HG02642 (cell line): ENCODE data around the gene SH3RF1.
"Not testable (repeated sequence)": the region's sequence is repeated elsewhere in the genome, so short reads cannot be mapped to it uniquely, and the experiment has no call there.

Experiments
- ATAC-seq: cut with Tn5 transposase; IDR thresholded peaks from one replicate; pipeline ENCODE4 v1.9.1; 2021; ENCODE audit warnings: mild to moderate bottlenecking; ENCODE audit not compliant: unreplicated experiment, poor library complexity

SH3RF1 gene

GRCh38 chr4:169203278-169203677 is 67.5 kb downstream of the SH3RF1 start:
- ATAC-seq: not testable (repeated sequence)

- no peak for ATAC-seq
Measured at GRCh38 chr4:169202878-169203277, 67.9 kb downstream of the SH3RF1 start.

- ATAC-seq: peak; percentile 52
Measured at GRCh38 chr4:169202145-169202699, 68.5 kb downstream of the SH3RF1 start.

GRCh38 chr4:169201222-169202144 is 69.3 kb downstream of the SH3RF1 start:
- ATAC-seq: no peak

- ATAC-seq: no peak
Measured at GRCh38 chr4:169200361-169201030, 70.3 kb downstream of the SH3RF1 start.

GRCh38 chr4:169199184-169199583 is 71.6 kb downstream of the SH3RF1 start:
- no peak for ATAC-seq

- ATAC-seq: no peak
Measured at GRCh38 chr4:169198167-169198566, 72.6 kb downstream of the SH3RF1 start.

GRCh38 chr4:169197206-169197605 is 73.5 kb downstream of the SH3RF1 start:
- not testable (repeated sequence) for ATAC-seq

- no peak for ATAC-seq
Measured at GRCh38 chr4:169195032-169195431, 75.7 kb downstream of the SH3RF1 start.

- not testable (repeated sequence) for ATAC-seq
Measured at GRCh38 chr4:169189968-169190367, 80.8 kb downstream of the SH3RF1 start.

- ATAC-seq: peak; percentile 87
Measured at GRCh38 chr4:169189372-169189771, 81.4 kb downstream of the SH3RF1 start.

- ATAC-seq: no peak
Measured at GRCh38 chr4:169188204-169188603, 82.6 kb downstream of the SH3RF1 start.

- ATAC-seq: no peak
Measured at GRCh38 chr4:169185133-169185956, 85.4 kb downstream of the SH3RF1 start.

- ATAC-seq: no peak
Measured at GRCh38 chr4:169184686-169185085, 86.1 kb downstream of the SH3RF1 start.

GRCh38 chr4:169184236-169184635 is 86.5 kb downstream of the SH3RF1 start:
- ATAC-seq: no peak

- no peak for ATAC-seq
Measured at GRCh38 chr4:169183581-169183980, 87.2 kb downstream of the SH3RF1 start.

GRCh38 chr4:169179609-169180521 is 90.9 kb downstream of the SH3RF1 start:
- ATAC-seq: no peak

GRCh38 chr4:169178092-169178491 is 92.7 kb downstream of the SH3RF1 start:
- ATAC-seq: not testable (repeated sequence)

- ATAC-seq: no peak
Measured at GRCh38 chr4:169175476-169175875, 95.3 kb downstream of the SH3RF1 start.
